Osteocyte (in vitro differentiated cells): ENCODE data around the gene UBL3. TPM values are rescaled to one million over a fixed set of nuclear protein-coding genes. Genes with fewer than 3 reads are reported as not detected.

Experiments
- DNase-seq: peaks from one replicate; pipeline ENCODE4 v3.0.0; 2021; ENCODE audit warnings: mixed read lengths; ENCODE audit not compliant: unreplicated experiment; ENCODE audit errors: extremely low spot score
- H3K27ac Mint-ChIP-seq: one replicate; pipeline ENCODE4 v1.8.0; 2021; ENCODE audit warnings: mild to moderate bottlenecking, mixed read lengths; ENCODE audit not compliant: unreplicated experiment
- H3K27me3 Mint-ChIP-seq: one replicate; pipeline ENCODE4 v1.8.0; 2021; ENCODE audit warnings: mixed read lengths; ENCODE audit not compliant: unreplicated experiment
- H3K36me3 Mint-ChIP-seq: one replicate; pipeline ENCODE4 v1.8.0; 2021; ENCODE audit warnings: mixed read lengths; ENCODE audit not compliant: unreplicated experiment
- H3K4me1 Mint-ChIP-seq: one replicate; pipeline ENCODE4 v1.8.0; 2021; ENCODE audit warnings: mixed read lengths; ENCODE audit not compliant: unreplicated experiment
- H3K4me3 Mint-ChIP-seq: one replicate; pipeline ENCODE4 v1.8.0; 2021; ENCODE audit warnings: mild to moderate bottlenecking, moderate library complexity, mixed read lengths; ENCODE audit not compliant: unreplicated experiment
- H3K9me3 Mint-ChIP-seq: one replicate; pipeline ENCODE4 v1.8.0; 2021; ENCODE audit warnings: mixed read lengths; ENCODE audit not compliant: unreplicated experiment
- total RNA-seq: library from RNA; stranded (reverse); gene quantifications from 2 replicates; pipeline ENCODE4 v1.2.1, GENCODE V29; 2021
- TF ChIP-seq, protein P1 (sequence below): fragments of 200-600 bp; sonication (generic); IDR thresholded peaks from 2 replicates; pipeline ENCODE4 v1.5.0; 2021; ENCODE audit warnings: antibody characterized with exemption, mild to moderate bottlenecking, moderate library complexity

The UBL3 gene
- total RNA-seq, 1 donor from 2014 or later: 28.3 TPM

DNA sequence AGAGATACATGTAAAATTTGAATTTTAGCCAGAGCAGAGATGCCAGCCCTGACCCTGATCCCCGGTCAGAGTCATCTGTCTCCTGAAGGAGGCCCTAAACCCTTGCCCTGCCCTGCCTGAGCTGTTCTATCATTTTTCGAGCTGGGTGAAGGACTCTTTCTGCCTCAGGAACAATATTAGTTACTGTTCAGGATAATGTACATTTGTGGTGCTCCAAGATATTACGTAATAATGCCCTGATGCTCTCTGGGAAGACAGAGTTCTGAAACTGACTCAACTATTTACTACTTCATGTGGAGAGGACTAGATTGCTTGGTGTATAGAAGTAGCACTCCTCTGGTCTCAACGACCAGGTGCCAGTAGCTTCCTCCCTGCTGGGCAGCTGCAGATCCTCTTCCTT lies 37.9 kb upstream of the UBL3 start:
- H3K4me3 Mint-ChIP-seq: no peak overlapping the region
- no peaks in the 10 kb centered on the region for H3K36me3 Mint-ChIP-seq
- H3K27ac Mint-ChIP-seq: no peak overlapping the region
- H3K4me1 Mint-ChIP-seq: peaks cover 10% of the 10 kb centered on the region
- TF ChIP-seq, protein P1, sequence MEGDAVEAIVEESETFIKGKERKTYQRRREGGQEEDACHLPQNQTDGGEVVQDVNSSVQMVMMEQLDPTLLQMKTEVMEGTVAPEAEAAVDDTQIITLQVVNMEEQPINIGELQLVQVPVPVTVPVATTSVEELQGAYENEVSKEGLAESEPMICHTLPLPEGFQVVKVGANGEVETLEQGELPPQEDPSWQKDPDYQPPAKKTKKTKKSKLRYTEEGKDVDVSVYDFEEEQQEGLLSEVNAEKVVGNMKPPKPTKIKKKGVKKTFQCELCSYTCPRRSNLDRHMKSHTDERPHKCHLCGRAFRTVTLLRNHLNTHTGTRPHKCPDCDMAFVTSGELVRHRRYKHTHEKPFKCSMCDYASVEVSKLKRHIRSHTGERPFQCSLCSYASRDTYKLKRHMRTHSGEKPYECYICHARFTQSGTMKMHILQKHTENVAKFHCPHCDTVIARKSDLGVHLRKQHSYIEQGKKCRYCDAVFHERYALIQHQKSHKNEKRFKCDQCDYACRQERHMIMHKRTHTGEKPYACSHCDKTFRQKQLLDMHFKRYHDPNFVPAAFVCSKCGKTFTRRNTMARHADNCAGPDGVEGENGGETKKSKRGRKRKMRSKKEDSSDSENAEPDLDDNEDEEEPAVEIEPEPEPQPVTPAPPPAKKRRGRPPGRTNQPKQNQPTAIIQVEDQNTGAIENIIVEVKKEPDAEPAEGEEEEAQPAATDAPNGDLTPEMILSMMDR: no peak
- H3K27me3 Mint-ChIP-seq: no peaks in the 10 kb centered on the region
- H3K9me3 Mint-ChIP-seq: no peaks in the 10 kb centered on the region
- no peak for DNase-seq

DNA sequence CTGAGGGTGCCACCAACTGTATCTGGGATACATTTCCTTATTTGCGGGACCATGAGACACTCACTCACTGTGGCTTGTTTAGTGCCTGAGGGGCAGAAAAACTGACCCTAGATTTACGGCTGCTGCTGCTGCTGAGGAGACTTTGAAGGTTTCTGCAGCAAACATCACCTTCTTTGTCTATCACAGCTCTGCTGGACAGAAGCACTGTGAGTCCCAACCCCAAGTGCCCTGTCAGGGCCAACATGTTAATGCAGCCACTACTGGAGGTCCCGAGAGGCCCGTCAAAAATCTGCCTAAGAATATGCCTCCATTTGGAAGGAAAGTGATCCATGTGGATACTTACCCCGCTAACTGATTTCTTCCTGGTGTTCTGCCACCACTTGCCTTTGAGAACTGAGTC lies 37.3 kb upstream of the UBL3 start:
- Mint-ChIP-seq H3K4me3 (no peak overlapping the region), H3K27ac (no peak overlapping the region), H3K4me1 (peaks cover 10% of the 10 kb centered on the region)

DNA sequence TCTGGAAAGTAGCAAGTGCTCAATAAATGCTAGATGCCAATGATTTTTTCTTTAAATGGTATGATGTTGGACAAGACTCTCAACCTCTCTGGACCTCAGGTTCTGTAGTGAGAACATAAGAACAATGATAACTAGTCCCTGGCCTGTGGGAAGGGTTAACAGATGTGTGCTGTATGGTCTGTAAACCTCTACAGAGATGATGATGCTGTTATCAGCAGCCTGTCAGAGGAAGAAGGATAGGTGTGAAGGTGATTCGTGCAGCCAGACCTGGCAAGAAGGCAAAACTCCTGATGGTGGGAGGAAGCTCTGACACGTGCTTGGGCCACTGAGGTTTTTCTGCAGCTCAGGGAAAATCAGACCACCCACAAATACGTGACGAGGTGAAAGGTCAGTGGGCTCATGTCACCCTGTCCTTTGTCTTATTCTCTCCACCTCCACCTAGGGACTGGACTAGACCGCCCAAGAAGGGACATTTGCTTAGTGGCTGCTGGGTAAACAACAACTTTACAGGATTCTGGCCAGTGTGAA lies 36.7 kb upstream of the UBL3 start:
- DNase-seq: no peak
- peaks cover 10% of the 10 kb centered on the region for H3K4me1 Mint-ChIP-seq
- H3K27ac Mint-ChIP-seq: no peak overlapping the region

More for the DNA sequence above, 37.3 kb upstream of the UBL3 start:
- no peaks in the 10 kb centered on the region for H3K27me3 Mint-ChIP-seq
- no peak for DNase-seq
- TF ChIP-seq, protein P1: no peak
- H3K36me3 Mint-ChIP-seq: no peaks in the 10 kb centered on the region
- no peaks in the 10 kb centered on the region for H3K9me3 Mint-ChIP-seq

DNA sequence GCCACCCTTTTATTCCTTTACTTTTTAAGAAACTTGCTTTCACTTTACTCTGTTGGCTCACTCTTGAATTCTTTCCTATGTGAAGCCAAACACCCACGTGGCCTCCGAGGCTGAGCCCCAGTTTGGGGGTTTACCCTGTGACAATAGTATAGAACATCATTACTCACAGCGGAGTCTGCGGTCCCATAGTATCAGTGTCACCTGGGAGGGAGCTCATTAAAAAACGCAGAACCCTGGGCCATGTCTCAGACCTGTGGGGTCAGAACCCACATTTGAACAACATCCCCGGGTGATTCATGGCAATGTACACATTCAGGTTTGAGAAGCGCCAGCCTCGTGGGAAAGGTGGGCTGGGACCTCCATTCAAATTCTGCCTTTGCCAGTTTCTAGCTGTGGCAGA lies 36.0 kb upstream of the UBL3 start:
- H3K4me3 Mint-ChIP-seq: no peak overlapping the region
- DNase-seq: no peak
- TF ChIP-seq, protein P1: no peak
- H3K4me1 Mint-ChIP-seq: peaks cover 10% of the 10 kb centered on the region
- no peaks in the 10 kb centered on the region for H3K9me3 Mint-ChIP-seq
- no peaks in the 10 kb centered on the region for H3K36me3 Mint-ChIP-seq
- no peaks in the 10 kb centered on the region for H3K27me3 Mint-ChIP-seq
- H3K27ac Mint-ChIP-seq: no peak overlapping the region

More for the DNA sequence above, 36.7 kb upstream of the UBL3 start:
- Mint-ChIP-seq H3K4me3 (no peak overlapping the region), H3K27me3 (no peaks in the 10 kb centered on the region), H3K36me3 (no peaks in the 10 kb centered on the region), H3K9me3 (no peaks in the 10 kb centered on the region)
- TF ChIP-seq, protein P1: no peak

DNA sequence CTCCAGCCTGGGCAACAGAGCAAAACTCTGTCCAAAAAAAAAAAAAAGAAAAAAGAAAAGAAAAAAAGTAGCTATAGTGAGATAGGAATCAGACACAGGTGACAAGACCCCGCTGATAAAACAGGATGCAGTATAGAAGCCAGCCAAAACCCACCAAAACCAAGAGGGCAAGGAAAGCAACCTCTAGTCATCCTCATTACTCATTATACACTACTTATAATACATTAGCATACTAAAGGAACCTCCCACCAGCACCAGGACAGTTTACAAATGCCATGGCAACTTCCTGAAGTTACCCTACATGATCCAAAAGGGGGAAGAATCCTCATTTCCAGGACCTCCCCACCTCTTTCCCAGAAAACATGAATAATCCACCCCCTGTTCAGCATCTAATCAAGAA lies 35.6 kb upstream of the UBL3 start:
- peaks cover 10% of the 10 kb centered on the region for H3K4me1 Mint-ChIP-seq
- H3K27ac Mint-ChIP-seq: no peak overlapping the region
- H3K4me3 Mint-ChIP-seq: no peak overlapping the region
- TF ChIP-seq, protein P1: no peak
- no peaks in the 10 kb centered on the region for H3K36me3 Mint-ChIP-seq
- no peak for DNase-seq
- no peaks in the 10 kb centered on the region for H3K9me3 Mint-ChIP-seq
- H3K27me3 Mint-ChIP-seq: no peaks in the 10 kb centered on the region
